CD4-positive, alpha-beta memory T cell (primary cell): Measurements from ENCODE around the gene RNU7-1. TPM values are rescaled to one million over a fixed set of nuclear protein-coding genes. Genes with fewer than 3 reads are reported as not detected.
"Not testable (repeated sequence)": the region's sequence is repeated elsewhere in the genome, so short reads cannot be mapped to it uniquely, and the experiment has no call there.

Experiments used
- CTCF ChIA-PET: fragments of 350-600 bp; sonication (Branson Sonifier 250); formaldehyde crosslinking; loops from one replicate; lab custom pipeline; 2021; ENCODE audit warnings: inconsistent platforms; ENCODE audit not compliant: partially characterized antibody; lab: Charles Lee
- POLR2A ChIA-PET: fragments of 350-600 bp; sonication (Branson Sonifier 250); formaldehyde crosslinking; loops from one replicate; lab custom pipeline; 2021; ENCODE audit not compliant: partially characterized antibody; lab: Charles Lee
- DNase-seq, 5 donors: peaks; one replicate each; pipeline versions ENCODE4 v3.0.0 to v3.0.0-alpha.2; 2020 to 2022; ENCODE audit warnings: mixed read lengths in 1 of 5
- H3K27ac ChIP-seq: one replicate; pipeline ENCODE4 v1.7.0; 2013; ENCODE audit warnings: low read depth, low read length
- H3K27me3 ChIP-seq: 2 replicates; pipeline ENCODE4 v1.7.0; 2013; ENCODE audit warnings: mild to moderate bottlenecking, low read length, moderate library complexity; ENCODE audit not compliant: insufficient read depth
- H3K36me3 ChIP-seq: 2 replicates; pipeline ENCODE4 v1.7.0; 2013; ENCODE audit warnings: mild to moderate bottlenecking, low read length, moderate library complexity; ENCODE audit not compliant: insufficient read depth
- H3K4me1 ChIP-seq: 2 replicates; pipeline ENCODE4 v1.7.0; 2013; ENCODE audit warnings: mild to moderate bottlenecking, low read length, moderate library complexity; ENCODE audit not compliant: insufficient read depth
- H3K4me3 ChIP-seq, 2 donors: one replicate each; pipeline ENCODE4 v1.7.0; 2013; ENCODE audit warnings: low read length in 2 of 2, mild to moderate bottlenecking in 1 of 2
- H3K9me3 ChIP-seq, 2 donors: one replicate each; pipeline ENCODE4 v1.7.0; 2013; ENCODE audit warnings: low read length in 2 of 2, control low read depth in 1 of 2; ENCODE audit not compliant: control insufficient read depth in 1 of 2
- H3K27ac Mint-ChIP-seq, 7 donors: one replicate each; pipeline ENCODE4 v1.8.0; 2020 to 2021; ENCODE audit warnings: mixed read lengths in 7 of 7, mild to moderate bottlenecking in 6 of 7, inconsistent platforms in 3 of 7, moderate library complexity in 3 of 7
- H3K27me3 Mint-ChIP-seq, 2 donors: one replicate each; pipeline ENCODE4 v1.8.0; 2020 to 2021; ENCODE audit warnings: mixed read lengths in 2 of 2
- H3K36me3 Mint-ChIP-seq, 2 donors: one replicate each; pipeline ENCODE4 v1.8.0; 2020 to 2021; ENCODE audit warnings: mixed read lengths in 2 of 2, inconsistent platforms in 1 of 2, mild to moderate bottlenecking in 1 of 2
- H3K4me1 Mint-ChIP-seq, 4 donors: one replicate each; pipeline ENCODE4 v1.8.0; 2020 to 2021; ENCODE audit warnings: mixed read lengths in 4 of 4, mild to moderate bottlenecking in 1 of 4
- H3K4me3 Mint-ChIP-seq, 8 donors: one replicate each; pipeline ENCODE4 v1.8.0; 2020 to 2021; ENCODE audit warnings: mixed read lengths in 8 of 8, mild to moderate bottlenecking in 7 of 8, moderate library complexity in 6 of 8, inconsistent platforms in 3 of 8
- H3K9me3 Mint-ChIP-seq, 8 donors: one replicate each; pipeline ENCODE4 v1.8.0; 2020 to 2021; ENCODE audit warnings: mixed read lengths in 8 of 8, mild to moderate bottlenecking in 5 of 8, inconsistent platforms in 3 of 8, moderate library complexity in 1 of 8
- intact Hi-C: fragments of 100-400 bp; cut with micrococcal nuclease; formaldehyde crosslinking; loops from one replicate; pipeline ENCODE4 v1.15.1; 2023
- polyA plus RNA-seq, 2 donors: library from polyadenylated mRNA; unstranded; fragments of 300-500 nt; fragmentation: Illumina TruSeq; gene quantifications; one replicate each; pipeline ENCODE4 v1.2.3, GENCODE V29; 2021
- total RNA-seq, 2 experiments: library from RNA; stranded (reverse); gene quantifications; one replicate each; pipeline ENCODE4 v1.2.3, GENCODE V29; 2021

Gene RNU7-1
- total and polyA plus RNA-seq, 4 experiments from 2014 or later = not detected

DNA sequence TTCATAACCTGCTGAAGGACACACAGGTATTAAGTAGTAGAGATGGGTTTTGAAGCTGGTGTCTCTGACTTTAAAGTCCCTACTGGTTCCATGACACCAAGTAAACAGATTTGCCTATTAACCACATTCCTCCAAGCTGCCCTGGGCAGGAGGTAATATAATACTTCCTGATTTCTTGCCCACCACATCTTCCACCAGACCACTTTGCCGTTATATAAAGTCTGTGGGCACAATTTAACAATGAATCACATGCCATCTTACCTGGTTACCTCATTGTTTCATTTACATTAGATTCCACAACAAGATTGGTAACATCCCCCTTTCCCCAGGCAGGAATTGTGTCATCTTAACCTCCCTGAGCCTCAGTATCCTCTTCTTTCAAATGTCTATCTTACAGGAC lies 39.9 kb upstream of the RNU7-1 start:
- no peak overlapping the region for H3K4me3 Mint-ChIP-seq
- H3K36me3 Mint-ChIP-seq = no peaks in the 10 kb centered on the region
- Histone ChIP-seq H3K9me3 (no peaks in the 10 kb centered on the region), H3K36me3 (no peaks in the 10 kb centered on the region), H3K4me3 (no peak overlapping the region), H3K27me3 (no peaks in the 10 kb centered on the region), H3K27ac (peak overlapping the region; percentile 86), H3K4me1 (peaks cover 19% of the 10 kb centered on the region)
- ChIA-PET CTCF (interaction anchor here (1.1 to 4.4 kb wide), 4 partner anchors 12 to 33 kb away, joined by 4 to 45 read pairs (median 10); partner anchors contain the start of gene SPSB2), POLR2A (interaction anchor here (0.5 to 3.4 kb wide), 9 partner anchors 11 to 346 kb away, joined by 3 to 33 read pairs (median 10); partner anchors contain the start of genes ENO2 and SPSB2)
- no peaks in the 10 kb centered on the region for H3K27me3 Mint-ChIP-seq
- DNase-seq = no peak
- intact Hi-C loops = loop anchor here (1.0 to 2.0 kb wide), 6 partner anchors 11 to 67 kb away; partner anchors contain the start of genes EMG1, ENO2, PHB2 and SPSB2
- H3K9me3 Mint-ChIP-seq = no peaks in the 10 kb centered on the region
- H3K27ac Mint-ChIP-seq = no peak overlapping the region
- peaks cover 0 to 10% (median 8%) of the 10 kb centered on the region in 4 donors for H3K4me1 Mint-ChIP-seq

DNA sequence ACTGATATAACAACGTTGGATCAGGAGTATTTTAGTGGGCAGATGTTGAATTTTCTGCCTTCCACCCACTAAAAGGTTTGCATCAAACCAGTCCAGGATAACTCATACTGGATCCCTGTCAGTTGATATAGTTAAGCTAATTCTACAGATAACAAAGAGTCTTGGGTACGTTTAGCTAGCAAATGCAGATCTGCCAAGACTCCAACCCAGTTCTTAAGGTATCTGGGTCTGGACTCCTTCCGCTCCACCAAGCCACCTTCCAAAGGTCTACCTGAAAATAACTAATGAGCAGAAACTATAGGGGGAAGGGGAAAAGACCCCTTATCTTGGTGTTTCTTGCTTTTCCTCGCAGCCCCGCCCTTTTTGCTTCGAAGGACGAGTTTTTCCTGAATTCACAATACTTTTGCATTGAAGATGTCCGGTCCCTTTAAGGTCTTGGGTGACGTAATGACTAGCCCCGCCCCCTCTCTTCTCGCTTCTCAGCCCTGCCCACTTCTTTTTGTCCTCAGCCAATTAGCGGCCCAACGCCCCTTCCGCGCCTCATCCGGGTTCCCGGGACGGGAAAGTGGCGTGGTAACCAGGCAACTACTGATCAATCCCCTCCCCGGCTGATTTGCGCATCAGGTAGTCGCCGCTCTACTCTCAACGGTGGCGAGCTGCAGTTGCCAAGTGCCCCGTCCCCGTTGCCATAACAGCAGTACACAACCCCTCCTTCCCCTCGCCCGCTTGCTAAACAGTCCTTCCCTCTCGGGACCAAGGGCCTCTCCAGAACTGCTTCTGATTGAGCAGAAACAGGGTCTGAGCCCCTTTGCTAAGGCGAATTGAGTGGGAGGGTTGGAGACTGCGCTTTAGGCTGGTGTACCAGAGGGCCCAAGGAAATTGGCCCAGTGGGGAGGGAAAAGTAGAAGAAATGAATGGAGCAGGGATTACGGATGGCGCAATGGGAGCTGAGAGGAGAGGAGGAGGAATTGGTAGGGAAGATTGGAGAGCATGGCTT lies 39.0 kb upstream of the RNU7-1 start, which contains the start of gene LRRC23:
Gene LRRC23, plus strand, starts transcription at position 543 of the 997 bp plus-strand sequence. CDS start 812 bp downstream, outside the sequence.
- intact Hi-C loops = loop anchor here (1.0 to 2.0 kb wide), 6 partner anchors 10 to 66 kb away; partner anchors contain the start of genes EMG1, ENO2, PHB2 and SPSB2
- Histone ChIP-seq H3K36me3 (no peaks in the 10 kb centered on the region), H3K9me3 (no peaks in the 10 kb centered on the region), H3K27me3 (no peaks in the 10 kb centered on the region), H3K4me3 (peak within 1 kb of the TSS; percentile 74 to 95), H3K4me1 (peaks cover 19% of the 10 kb centered on the region), H3K27ac (peak within 1 kb of the TSS; percentile 86)
- DNase-seq = peak; percentile 97 to 99 (median 98)
- Mint-ChIP-seq H3K4me1 (peaks cover 0 to 8% (median 6%) of the 10 kb centered on the region in 4 donors), H3K27me3 (no peaks in the 10 kb centered on the region), H3K36me3 (no peaks in the 10 kb centered on the region), H3K9me3 (no peaks in the 10 kb centered on the region), H3K27ac (no peak within 1 kb of the TSS), H3K4me3 (no peak within 1 kb of the TSS)
- CTCF ChIA-PET = interaction anchor here (0.6 to 4.4 kb wide), 8 partner anchors 9 to 341 kb away, joined by 3 to 45 read pairs (median 4); partner anchors contain the start of genes C12orf57, ENO2, LPCAT3 and RNU7-1
- POLR2A ChIA-PET = interaction anchor here (0.6 to 3.4 kb wide), 16 partner anchors 10 to 370 kb away, joined by 3 to 33 read pairs (median 4); partner anchors contain the start of genes C12orf57, ENO2, GAPDH and LPCAT3

DNA sequence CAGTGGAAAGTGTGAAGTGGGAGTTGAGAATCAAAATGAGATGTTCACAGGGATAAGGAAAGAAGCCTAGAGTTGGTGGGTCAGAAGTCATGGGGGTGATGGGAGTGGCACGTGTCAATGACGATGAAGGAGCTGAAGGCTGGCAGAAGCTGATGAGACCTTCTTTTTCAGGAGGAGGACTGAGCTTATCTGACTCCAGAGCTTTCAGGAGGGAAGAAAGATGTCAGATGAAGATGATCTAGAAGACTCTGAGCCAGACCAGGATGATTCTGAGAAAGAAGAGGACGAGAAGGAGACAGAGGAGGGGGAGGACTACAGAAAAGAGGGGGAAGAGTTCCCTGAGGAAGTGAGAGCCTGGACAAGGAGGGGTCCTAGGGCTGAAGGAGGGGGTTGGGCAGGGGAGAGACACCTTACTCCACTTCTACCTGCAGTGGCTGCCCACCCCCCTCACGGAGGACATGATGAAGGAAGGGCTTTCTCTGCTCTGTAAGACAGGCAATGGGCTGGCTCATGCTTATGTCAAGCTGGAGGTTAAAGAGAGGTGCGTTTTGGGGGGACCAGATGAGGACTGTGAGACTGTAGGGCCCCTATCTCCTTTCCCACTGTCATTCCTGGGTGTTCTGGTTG lies 38.1 kb upstream of the RNU7-1 start:
- H3K36me3 Mint-ChIP-seq = no peaks in the 10 kb centered on the region
- no peak overlapping the region for H3K27ac Mint-ChIP-seq
- Histone ChIP-seq H3K4me3 (peak overlapping the region in 1 of 2 donors; percentile 74), H3K9me3 (no peaks in the 10 kb centered on the region), H3K27me3 (no peaks in the 10 kb centered on the region), H3K4me1 (peaks cover 19% of the 10 kb centered on the region), H3K36me3 (no peaks in the 10 kb centered on the region), H3K27ac (peak overlapping the region; percentile 86)
- ChIA-PET POLR2A (interaction anchor here (0.7 to 3.4 kb wide), 15 partner anchors 9 to 371 kb away, joined by 3 to 33 read pairs (median 5); partner anchors contain the start of genes C12orf57, ENO2, GAPDH and LPCAT3), CTCF (interaction anchor here (0.8 to 4.4 kb wide), 8 partner anchors 9 to 202 kb away, joined by 3 to 45 read pairs (median 4); partner anchors contain the start of genes C12orf57, ENO2, LPCAT3 and RNU7-1)
- H3K27me3 Mint-ChIP-seq = no peaks in the 10 kb centered on the region
- no peak for DNase-seq
- no peaks in the 10 kb centered on the region for H3K9me3 Mint-ChIP-seq
- intact Hi-C loops = loop anchor here (2.0 kb wide), 1 partner anchor 65 kb away; the partner anchor contains the start of genes EMG1 and PHB2
- H3K4me3 Mint-ChIP-seq = no peak overlapping the region
- H3K4me1 Mint-ChIP-seq = peaks cover 0 to 8% (median 3%) of the 10 kb centered on the region in 4 donors

DNA sequence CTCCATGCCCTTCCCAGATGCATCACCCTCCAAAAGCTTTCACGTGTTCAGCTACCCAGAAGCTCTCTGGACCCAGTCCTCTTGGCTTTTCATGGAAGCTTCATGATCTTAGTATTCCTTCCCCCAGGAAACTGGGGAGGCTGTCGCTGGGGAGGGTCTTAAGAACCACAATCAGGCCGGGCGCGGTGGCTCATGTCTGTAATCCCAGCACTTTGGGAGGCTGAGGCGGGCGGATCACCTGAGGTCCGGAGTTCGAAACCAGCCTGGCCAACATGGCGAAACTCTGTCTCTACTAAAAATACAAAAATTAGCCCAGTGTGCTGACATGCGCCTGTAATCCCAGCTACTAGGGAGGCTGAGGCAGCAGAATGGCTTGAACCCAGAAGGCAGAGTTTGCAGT lies 35.5 kb upstream of the RNU7-1 start:
- H3K4me3 ChIP-seq, H3K27me3 Mint-ChIP-seq, H3K27me3 ChIP-seq, H3K27ac ChIP-seq, H3K36me3 Mint-ChIP-seq, intact Hi-C loops, H3K36me3 ChIP-seq, H3K9me3 Mint-ChIP-seq, DNase-seq, H3K9me3 ChIP-seq, H3K27ac Mint-ChIP-seq, H3K4me3 Mint-ChIP-seq: not testable (repeated sequence)
- POLR2A ChIA-PET = interaction anchor here (0.8 to 1.9 kb wide), 4 partner anchors 16 to 61 kb away, joined by 3 to 6 read pairs (median 4); no protein-coding TSS in a partner anchor
- CTCF ChIA-PET = interaction anchor here (0.7 to 4.4 kb wide), 7 partner anchors 10 to 39 kb away, joined by 3 to 45 read pairs (median 4); partner anchors contain the start of gene SPSB2
- peaks cover 24% of the 10 kb centered on the region for H3K4me1 ChIP-seq
- H3K4me1 Mint-ChIP-seq = peaks cover 7 to 10% (median 8%) of the 10 kb centered on the region in 4 donors

DNA sequence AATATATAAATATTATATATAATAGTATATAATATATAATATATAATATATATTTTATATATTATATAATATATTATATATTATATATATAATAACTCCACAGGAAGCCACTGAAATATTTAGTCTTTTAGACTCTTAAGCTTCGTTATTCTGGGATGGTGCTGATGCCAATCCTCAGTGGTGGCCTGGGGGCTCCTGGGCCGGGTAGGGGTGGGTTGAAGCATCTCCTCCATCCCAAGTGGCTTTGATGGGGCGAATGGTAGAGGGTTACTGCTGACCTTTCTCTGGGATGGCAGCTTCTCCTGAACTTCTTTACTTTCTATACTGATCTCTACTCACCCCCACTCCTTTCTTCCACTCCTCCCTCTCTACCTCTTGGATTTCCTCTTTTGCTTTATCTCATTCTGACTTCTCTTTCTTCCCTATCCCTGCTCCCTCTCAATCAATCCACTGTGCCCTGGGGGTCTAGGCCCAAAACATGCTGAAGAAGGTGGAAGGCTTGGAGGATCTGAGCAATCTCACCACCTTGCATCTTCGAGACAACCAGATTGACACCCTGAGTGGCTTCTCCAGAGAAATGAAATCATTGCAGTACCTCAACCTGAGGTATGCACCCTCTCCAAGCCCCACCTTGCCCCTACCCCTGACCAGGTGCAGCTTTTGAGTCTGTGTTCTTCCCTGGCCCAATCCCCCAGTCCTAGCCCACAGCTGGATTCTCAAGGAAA lies 34.0 kb upstream of the RNU7-1 start:
- Histone ChIP-seq H3K36me3 (no peaks in the 10 kb centered on the region), H3K4me1 (peaks cover 23% of the 10 kb centered on the region), H3K9me3 (no peaks in the 10 kb centered on the region), H3K27me3 (no peaks in the 10 kb centered on the region), H3K4me3 (no peak overlapping the region), H3K27ac (no peak overlapping the region)
- Mint-ChIP-seq H3K27me3 (no peaks in the 10 kb centered on the region), H3K4me3 (no peak overlapping the region), H3K4me1 (peaks cover 4 to 22% (median 15%) of the 10 kb centered on the region in 4 donors), H3K27ac (peak overlapping the region in 1 of 7 donors; percentile 82), H3K9me3 (peaks cover 0 to 3% (median 0%) of the 10 kb centered on the region in 8 donors), H3K36me3 (peaks cover 0 to under 1% of the 10 kb centered on the region in 2 donors)
- ChIA-PET POLR2A (interaction anchor here (1.2 to 1.8 kb wide), 3 partner anchors 18 to 60 kb away, joined by 4 to 8 read pairs (median 7); partner anchors contain the start of gene SPSB2), CTCF (interaction anchor here (0.7 to 1.6 kb wide), 6 partner anchors 17 to 76 kb away, joined by 3 to 5 read pairs (median 4); partner anchors contain the start of gene SPSB2)
- intact Hi-C loops = no loop called here
- no peak for DNase-seq
